Measurements from ENCODE around the gene NBEAL1. TPM values are rescaled to one million over a fixed set of nuclear protein-coding genes. Genes with fewer than 3 reads are reported as not detected.
"Not testable (repeated sequence)": the region's sequence is repeated elsewhere in the genome, so short reads cannot be mapped to it uniquely, and the experiment has no call there.

Gene NBEAL1
- total RNA-seq, 1 donor from 2014 or later = 62.7 TPM

GRCh38 chr2:203039211-203039610 is 24.5 kb downstream of the NBEAL1 start:
- not testable (repeated sequence) for DNase-seq

GRCh38 chr2:203040966-203041521 is 26.4 kb downstream of the NBEAL1 start:
- no peak for DNase-seq

- DNase-seq = no peak
Measured at GRCh38 chr2:203042178-203042577, 27.5 kb downstream of the NBEAL1 start.

- no peak for DNase-seq
Measured at GRCh38 chr2:203043226-203043625, 28.6 kb downstream of the NBEAL1 start.

- no peak for DNase-seq
Measured at GRCh38 chr2:203045867-203046266, 31.2 kb downstream of the NBEAL1 start.

- DNase-seq = no peak
Measured at GRCh38 chr2:203052539-203052938, 37.9 kb downstream of the NBEAL1 start.

- DNase-seq = no peak
Measured at GRCh38 chr2:203059567-203060240, 45.0 kb downstream of the NBEAL1 start.

GRCh38 chr2:203061346-203061745 is 46.7 kb downstream of the NBEAL1 start:
- DNase-seq = no peak

- no peak for DNase-seq
Measured at GRCh38 chr2:203062126-203062525, 47.5 kb downstream of the NBEAL1 start.

- DNase-seq = not testable (repeated sequence)
Measured at GRCh38 chr2:203066519-203067091, 51.9 kb downstream of the NBEAL1 start.

- no peak for DNase-seq
Measured at GRCh38 chr2:203070701-203071100, 56.0 kb downstream of the NBEAL1 start.

GRCh38 chr2:203071148-203071547 is 56.5 kb downstream of the NBEAL1 start:
- DNase-seq = no peak

- DNase-seq = no peak
Measured at GRCh38 chr2:203072371-203072770, 57.7 kb downstream of the NBEAL1 start.

- no peak for DNase-seq
Measured at GRCh38 chr2:203077451-203077850, 62.8 kb downstream of the NBEAL1 start.

GRCh38 chr2:203080447-203081045 is 65.9 kb downstream of the NBEAL1 start:
- DNase-seq = no peak

- DNase-seq = no peak
Measured at GRCh38 chr2:203083328-203083727, 68.7 kb downstream of the NBEAL1 start.

- DNase-seq = not testable (repeated sequence)
Measured at GRCh38 chr2:203086381-203086780, 71.7 kb downstream of the NBEAL1 start.

GRCh38 chr2:203090721-203091120 is 76.0 kb downstream of the NBEAL1 start:
- not testable (repeated sequence) for DNase-seq

- DNase-seq = no peak
Measured at GRCh38 chr2:203097735-203098134, 83.1 kb downstream of the NBEAL1 start.

- DNase-seq = not testable (repeated sequence)
Measured at GRCh38 chr2:203102357-203102756, 87.7 kb downstream of the NBEAL1 start.

GRCh38 chr2:203104273-203104672 is 89.6 kb downstream of the NBEAL1 start:
- DNase-seq = no peak

GRCh38 chr2:203105996-203106395 is 91.3 kb downstream of the NBEAL1 start:
- DNase-seq = no peak

GRCh38 chr2:203110496-203110895 is 95.8 kb downstream of the NBEAL1 start:
- not testable (repeated sequence) for DNase-seq

GRCh38 chr2:203112342-203112741 is 97.7 kb downstream of the NBEAL1 start:
- DNase-seq = no peak

Data from occipital lobe (tissue), 2 donors.